Fibroblast of mammary gland (primary cell): Measurements from ENCODE around the gene ZNF512B.

ENCODE experiments used
- DNase-seq: peaks from one replicate; pipeline ENCODE4 v3.0.0-alpha.2; 2010; ENCODE audit warnings: low read depth
- H3K4me3 ChIP-seq: 2 replicates; pipeline ENCODE4 v1.5.1; 2011; ENCODE audit warnings: low read depth, mild to moderate bottlenecking, low read length, moderate library complexity; ENCODE audit not compliant: control insufficient read depth
- CTCF ChIP-seq: conservative IDR thresholded peaks from 2 replicates; pipeline ENCODE4 v1.5.1; 2011; ENCODE audit warnings: low read depth, low read length, inconsistent platforms; ENCODE audit not compliant: control insufficient read depth, insufficient read depth

ZNF512B gene

GRCh38 chr20:64006902-64007301 is 37.2 kb upstream of the ZNF512B start:
- no peak for DNase-seq
- no peak for TF ChIP-seq CTCF
- H3K4me3 ChIP-seq: no peak overlapping the region

- TF ChIP-seq CTCF: no peak
- DNase-seq: no peak
- H3K4me3 ChIP-seq: no peak overlapping the region
Measured at GRCh38 chr20:64006490-64006889, 36.8 kb upstream of the ZNF512B start.

- H3K4me3 ChIP-seq: no peak overlapping the region
- TF ChIP-seq CTCF: no peak
- peak; percentile 60 for DNase-seq
Measured at GRCh38 chr20:64005394-64005793, 35.7 kb upstream of the ZNF512B start.

- DNase-seq: no peak
- TF ChIP-seq CTCF: no peak
- no peak overlapping the region for H3K4me3 ChIP-seq
Measured at GRCh38 chr20:64003960-64004725, 34.4 kb upstream of the ZNF512B start.

GRCh38 chr20:64001607-64002011 is 31.9 kb upstream of the ZNF512B start:
- TF ChIP-seq CTCF: no peak
- DNase-seq: no peak
- H3K4me3 ChIP-seq: no peak overlapping the region

- no peak for TF ChIP-seq CTCF
- no peak overlapping the region for H3K4me3 ChIP-seq
- no peak for DNase-seq
Measured at GRCh38 chr20:64000906-64001305, 31.2 kb upstream of the ZNF512B start.
